HepG2 (cell line): ENCODE data around the gene MT1A. TPM values are rescaled to one million over a fixed set of nuclear protein-coding genes. Genes with fewer than 3 reads are reported as not detected.

Experiments used
- ATF7 ChIP-seq, 2 experiments: fragments of 450-650 bp in 1 of 2; sonication (generic) in 1 of 2; formaldehyde crosslinking in 1 of 2; IDR thresholded peaks; 2 replicates each; pipeline versions ENCODE4 v1.4.0 to v1.6.1; 2016 to 2020; ENCODE audit warnings: antibody characterized with exemption in 1 of 2, mild to moderate bottlenecking in 1 of 2, missing genetic modification reagents in 1 of 2
- BRCA1 ChIP-seq: sonication (generic); formaldehyde crosslinking; IDR thresholded peaks from 2 replicates; pipeline ENCODE4 v1.4.0; 2020; ENCODE audit warnings: missing genetic modification reagents
- CHCHD3 ChIP-seq: sonication (generic); formaldehyde crosslinking; IDR thresholded peaks from 2 replicates; pipeline ENCODE4 v1.8.0; 2022; ENCODE audit warnings: mild to moderate bottlenecking, missing genetic modification reagents, moderate library complexity
- ERF ChIP-seq: IDR thresholded peaks from 2 replicates; pipeline ENCODE4 v1.6.1; 2018; ENCODE audit warnings: missing biosample characterization, missing genetic modification reagents
- GFI1 ChIP-seq: sonication (generic); formaldehyde crosslinking; IDR thresholded peaks from 2 replicates; pipeline ENCODE4 v1.5.0; 2020; ENCODE audit warnings: missing genetic modification reagents, mild to moderate bottlenecking, borderline replicate concordance
- HDAC6 ChIP-seq: fragments of 200-600 bp; sonication (generic); IDR thresholded peaks from 2 replicates; pipeline ENCODE4 v1.7.0; 2017; ENCODE audit warnings: mild to moderate bottlenecking, antibody characterized with exemption, low read length, low read depth
- HNRNPL ChIP-seq: fragments of 200-400 bp; formaldehyde crosslinking; IDR thresholded peaks from 2 replicates; pipeline ENCODE4 v1.6.1; 2017; ENCODE audit warnings: mild to moderate bottlenecking, low read depth, low read length
- IRX3 ChIP-seq: sonication (generic); formaldehyde crosslinking; IDR thresholded peaks from 2 replicates; pipeline ENCODE4 v1.8.1; 2023; ENCODE audit warnings: mild to moderate bottlenecking, low read depth, missing genetic modification reagents, borderline replicate concordance
- KAT8 ChIP-seq: IDR thresholded peaks from 2 replicates; pipeline ENCODE4 v1.6.1; 2016; ENCODE audit warnings: missing genetic modification reagents, missing compliant biosample characterization
- MEF2D ChIP-seq: sonication (generic); formaldehyde crosslinking; IDR thresholded peaks from 2 replicates; pipeline ENCODE4 v1.5.1; 2020; ENCODE audit warnings: mild to moderate bottlenecking, missing genetic modification reagents
- NFKBIZ ChIP-seq: IDR thresholded peaks from 2 replicates; pipeline ENCODE4 v1.6.1; 2018; ENCODE audit warnings: missing genetic modification reagents, missing compliant biosample characterization
- NFRKB ChIP-seq: fragments of 450-650 bp; IDR thresholded peaks from 2 replicates; pipeline ENCODE4 v1.6.1; 2017
- NKX3-1 ChIP-seq: sonication (generic); formaldehyde crosslinking; IDR thresholded peaks from 2 replicates; pipeline ENCODE4 v1.5.0; 2020; ENCODE audit warnings: missing genetic modification reagents
- SOX13 ChIP-seq, 3 experiments: fragments of 450-650 bp in 1 of 3; sonication (generic) in 1 of 3; formaldehyde crosslinking in 1 of 3; IDR thresholded peaks in 2 of 3; conservative IDR thresholded peaks in 1 of 3; 2 replicates each; pipeline versions ENCODE4 v1.5.0 to v1.6.1; 2016 to 2020; ENCODE audit warnings: antibody characterized with exemption in 1 of 3, mild to moderate bottlenecking in 1 of 3, missing compliant biosample characterization in 1 of 3, missing genetic modification reagents in 1 of 3, moderate library complexity in 1 of 3
- SRSF4 ChIP-seq: fragments of 200-400 bp; formaldehyde crosslinking; IDR thresholded peaks from one replicate; pipeline ENCODE4 v1.6.1; 2018; ENCODE audit warnings: mild to moderate bottlenecking, low read depth, low read length, moderate library complexity; ENCODE audit not compliant: poor library complexity, severe bottlenecking
- XRCC5 ChIP-seq: fragments of 200-400 bp; formaldehyde crosslinking; optimal IDR thresholded peaks from 2 replicates; pipeline ENCODE3; 2017; ENCODE audit warnings: mild to moderate bottlenecking, low read length
- ZBTB10 ChIP-seq: sonication (generic); formaldehyde crosslinking; IDR thresholded peaks from 2 replicates; pipeline ENCODE4 v1.4.0; 2020; ENCODE audit warnings: missing genetic modification reagents, borderline replicate concordance
- ZBTB7B ChIP-seq: sonication (generic); formaldehyde crosslinking; IDR thresholded peaks from 2 replicates; pipeline ENCODE4 v1.4.0; 2020; ENCODE audit warnings: missing genetic modification reagents
- ZMYM3 ChIP-seq: sonication (generic); formaldehyde crosslinking; IDR thresholded peaks from 2 replicates; pipeline ENCODE4 v1.5.1; 2020; ENCODE audit warnings: mild to moderate bottlenecking, missing genetic modification reagents
- ZNF225 ChIP-seq: sonication (generic); formaldehyde crosslinking; IDR thresholded peaks from 2 replicates; pipeline ENCODE4 v1.4.0; 2020; ENCODE audit warnings: mild to moderate bottlenecking, missing genetic modification reagents
- ZNF333 ChIP-seq: sonication (generic); formaldehyde crosslinking; IDR thresholded peaks from 2 replicates; pipeline ENCODE4 v1.4.0; 2020; ENCODE audit warnings: mild to moderate bottlenecking, missing genetic modification reagents, borderline replicate concordance
- ZNF749 ChIP-seq: sonication (generic); formaldehyde crosslinking; IDR thresholded peaks from 2 replicates; pipeline ENCODE4 v1.8.0; 2022; ENCODE audit warnings: mild to moderate bottlenecking, missing genetic modification reagents, moderate library complexity, borderline replicate concordance
- ZNF761 ChIP-seq: sonication (generic); formaldehyde crosslinking; conservative IDR thresholded peaks from 2 replicates; pipeline ENCODE4 v1.4.0; 2020; ENCODE audit warnings: mild to moderate bottlenecking, missing genetic modification reagents
- ZNF776 ChIP-seq: sonication (generic); formaldehyde crosslinking; IDR thresholded peaks from 2 replicates; pipeline ENCODE4 v1.4.0; 2020; ENCODE audit warnings: mild to moderate bottlenecking, missing genetic modification reagents
- polyA plus RNA-seq, 8 experiments: library from polyadenylated mRNA; depleted of rRNA in 3 of 8; stranded (reverse) in 7 of 8; unstranded in 1 of 8; fragments of >200 nt; fragmentation: Illumina TruSeq in 4 of 8; extraction: Trizol in 4 of 8; gene quantifications; 2 replicates each; pipeline versions ENCODE4 v1.2.1 to v1.2.3, GENCODE V29; 2011 to 2016; ENCODE audit warnings: low read depth in 4 of 8, missing spikeins in 1 of 8, mixed read lengths in 1 of 8; ENCODE audit not compliant: insufficient read depth in 1 of 8
- total RNA-seq, 5 experiments: library from RNA; depleted of rRNA; stranded (reverse); fragments of >200 nt; fragmentation: Illumina TruSeq; extraction: Trizol; gene quantifications; 2 replicates each; pipeline ENCODE4 v1.2.3, GENCODE V29; 2016; ENCODE audit warnings: low read depth in 1 of 5
- TF ChIP-seq, protein P1 (sequence below): sonication (generic); formaldehyde crosslinking; IDR thresholded peaks from 2 replicates; pipeline ENCODE4 v1.8.1; 2023; ENCODE audit warnings: mild to moderate bottlenecking, missing genetic modification reagents

Gene MT1A
- total and polyA plus RNA-seq, 2 of the 13 experiments (the other 11 are each of a cell fraction or from before 2014, with no cell fraction given), result 8.3 to 10.4 TPM

DNA sequence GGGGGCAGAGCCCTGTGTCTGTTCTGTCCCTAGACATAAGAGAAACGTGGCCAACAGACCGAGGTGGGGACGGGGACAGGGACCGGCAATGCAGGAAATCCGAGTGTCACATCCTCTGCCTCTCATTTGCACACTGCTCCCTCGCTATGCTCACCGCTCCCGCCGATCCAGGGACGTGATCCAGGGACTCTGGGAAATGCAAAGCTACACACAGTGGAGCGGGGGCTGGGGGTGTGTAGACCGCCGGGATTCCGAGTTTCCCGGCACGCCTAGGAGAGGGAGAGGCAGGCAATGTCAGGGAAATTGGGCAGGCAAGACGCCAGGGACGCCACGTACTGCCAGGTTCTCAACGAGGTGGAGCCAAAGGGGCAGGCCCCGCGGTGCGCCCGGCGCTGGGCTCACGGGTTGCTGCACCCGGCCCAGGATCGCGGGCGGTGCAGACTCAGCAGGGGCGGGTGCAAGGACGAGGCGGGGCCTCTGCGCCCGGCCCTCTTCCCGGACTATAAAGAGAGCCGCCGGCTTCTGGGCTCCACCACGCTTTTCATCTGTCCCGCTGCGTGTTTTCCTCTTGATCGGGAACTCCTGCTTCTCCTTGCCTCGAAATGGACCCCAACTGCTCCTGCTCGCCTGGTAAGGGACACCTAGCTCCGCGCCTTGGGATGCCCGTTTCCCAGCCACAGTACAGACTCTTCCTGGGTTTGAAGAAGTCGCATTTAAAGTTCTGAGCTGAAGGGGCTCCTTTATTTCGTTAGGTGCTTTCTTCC is 43.7 kb downstream of the MT1A start, which contains the start of gene MT1X (continued):
- TF ChIP-seq ZNF749 (CRISPR knock-in tag), result peak; percentile 49; the same call in 1 of the 2 replicates
- peak; percentile 78; the same call in 1 of the 2 replicates for TF ChIP-seq ZNF333 (CRISPR knock-in tag)
- TF ChIP-seq XRCC5, result peak; percentile 87
- TF ChIP-seq HDAC6, result no peak
- TF ChIP-seq NFRKB, result no peak
- no peak for TF ChIP-seq NFKBIZ (CRISPR knock-in tag)
- TF ChIP-seq ZBTB7B, result peak; percentile 56; the same call in 1 of the 2 replicates
- no peak for TF ChIP-seq SRSF4
- peak; percentile 24; the same call in 1 of the 2 replicates for TF ChIP-seq IRX3 (CRISPR knock-in tag)
- no peak for TF ChIP-seq SOX13 (IDR thresholded peaks at IDR 0.05)
- peak in 1 of 2 experiments; percentile 27; a peak in 1 of 4 replicates for TF ChIP-seq SOX13 (CRISPR knock-in tag; conservative IDR thresholded peaks at IDR 0.05 in 1 of 2, IDR thresholded peaks at IDR 0.05 in 1 of 2)
- TF ChIP-seq ZNF761 (CRISPR knock-in tag), result 0 out of 2 replicates have a peak, but pooled peaks have one; percentile 67
- TF ChIP-seq ZMYM3 (CRISPR knock-in tag), result peak; percentile 76
- TF ChIP-seq NKX3-1 (CRISPR knock-in tag), result 0 out of 2 replicates have a peak, but pooled peaks have one; percentile 74
- peak; percentile 81 for TF ChIP-seq CHCHD3 (CRISPR knock-in tag)
- 0 out of 2 replicates have a peak, but pooled peaks have one; percentile 67 for TF ChIP-seq HNRNPL
- TF ChIP-seq, protein P1, sequence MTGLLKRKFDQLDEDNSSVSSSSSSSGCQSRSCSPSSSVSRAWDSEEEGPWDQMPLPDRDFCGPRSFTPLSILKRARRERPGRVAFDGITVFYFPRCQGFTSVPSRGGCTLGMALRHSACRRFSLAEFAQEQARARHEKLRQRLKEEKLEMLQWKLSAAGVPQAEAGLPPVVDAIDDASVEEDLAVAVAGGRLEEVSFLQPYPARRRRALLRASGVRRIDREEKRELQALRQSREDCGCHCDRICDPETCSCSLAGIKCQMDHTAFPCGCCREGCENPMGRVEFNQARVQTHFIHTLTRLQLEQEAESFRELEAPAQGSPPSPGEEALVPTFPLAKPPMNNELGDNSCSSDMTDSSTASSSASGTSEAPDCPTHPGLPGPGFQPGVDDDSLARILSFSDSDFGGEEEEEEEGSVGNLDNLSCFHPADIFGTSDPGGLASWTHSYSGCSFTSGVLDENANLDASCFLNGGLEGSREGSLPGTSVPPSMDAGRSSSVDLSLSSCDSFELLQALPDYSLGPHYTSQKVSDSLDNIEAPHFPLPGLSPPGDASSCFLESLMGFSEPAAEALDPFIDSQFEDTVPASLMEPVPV, result peak; percentile 79; the same call in 1 of the 2 replicates
- TF ChIP-seq KAT8 (CRISPR knock-in tag), result peak; percentile 72
- TF ChIP-seq MEF2D, result 0 out of 2 replicates have a peak, but pooled peaks have one; percentile 19
- TF ChIP-seq ERF (CRISPR knock-in tag), result peak; percentile 61; the same call in 1 of the 2 replicates
- no peak for TF ChIP-seq ZBTB10 (CRISPR knock-in tag)
- TF ChIP-seq ATF7 (IDR thresholded peaks at IDR 0.05), result no peak
- TF ChIP-seq ATF7 (CRISPR knock-in tag; IDR thresholded peaks at IDR 0.05), result peak; percentile 55; the same call in 1 of the 2 replicates
- TF ChIP-seq GFI1 (CRISPR knock-in tag), result peak; percentile 68
- 0 out of 2 replicates have a peak, but pooled peaks have one; percentile 65 for TF ChIP-seq ZNF776 (CRISPR knock-in tag)
- 0 out of 2 replicates have a peak, but pooled peaks have one; percentile 18 for TF ChIP-seq ZNF225 (CRISPR knock-in tag)
- TF ChIP-seq BRCA1, result peak; percentile 50; the same call in 1 of the 2 replicates
